HL-60/S4 (cell line): Measurements from ENCODE around the gene EYA2.

Experiments
- in situ Hi-C: fragments of 300-500 bp; cut with MboI; formaldehyde crosslinking; loops from 2 replicates; pipeline ENCODE4 v1.14.3; 2022; ENCODE audit warnings: low sequenced_read_pairs

EYA2 gene

DNA sequence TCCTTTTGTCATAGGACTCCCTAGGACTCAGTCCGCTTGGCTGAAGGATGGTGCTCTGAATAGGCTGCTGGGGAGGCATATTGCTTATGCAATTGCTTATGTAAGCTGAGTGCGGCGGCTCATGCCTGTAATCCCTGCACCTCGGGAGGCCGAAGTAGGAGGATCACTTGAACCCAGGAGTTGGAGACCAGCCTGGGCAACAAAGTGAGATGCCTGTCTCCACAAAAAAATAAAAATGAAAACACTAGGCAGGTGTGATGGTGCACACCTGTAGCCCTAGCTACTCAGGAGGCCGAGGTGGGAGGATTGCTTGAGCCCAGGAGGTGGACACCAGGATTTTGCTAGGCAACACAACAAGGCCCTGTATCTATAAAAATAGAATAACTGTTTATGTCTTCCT, 81.3 kb downstream of the EYA2 start:
- in situ Hi-C loops: no loop called here

DNA sequence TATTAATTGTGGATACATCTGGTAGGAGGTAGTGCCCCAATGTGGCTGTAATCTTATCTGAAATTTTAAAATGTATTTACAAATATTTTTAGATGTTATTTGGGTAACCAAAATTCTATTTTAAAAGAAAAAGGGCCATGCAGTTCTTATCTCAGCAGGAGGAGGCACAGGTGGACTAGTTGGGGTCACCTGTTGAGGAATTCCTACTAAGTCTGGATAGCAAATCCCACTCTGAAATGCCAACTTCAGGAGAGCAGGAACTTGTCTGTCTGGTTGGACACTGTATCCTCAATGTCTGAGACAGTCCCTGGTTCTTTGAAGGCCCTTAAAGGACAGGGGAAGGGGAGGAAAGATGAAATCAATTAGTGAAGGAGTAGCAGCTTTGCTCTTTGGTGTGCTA, 82.6 kb downstream of the EYA2 start:
- in situ Hi-C loops: no loop called here

DNA sequence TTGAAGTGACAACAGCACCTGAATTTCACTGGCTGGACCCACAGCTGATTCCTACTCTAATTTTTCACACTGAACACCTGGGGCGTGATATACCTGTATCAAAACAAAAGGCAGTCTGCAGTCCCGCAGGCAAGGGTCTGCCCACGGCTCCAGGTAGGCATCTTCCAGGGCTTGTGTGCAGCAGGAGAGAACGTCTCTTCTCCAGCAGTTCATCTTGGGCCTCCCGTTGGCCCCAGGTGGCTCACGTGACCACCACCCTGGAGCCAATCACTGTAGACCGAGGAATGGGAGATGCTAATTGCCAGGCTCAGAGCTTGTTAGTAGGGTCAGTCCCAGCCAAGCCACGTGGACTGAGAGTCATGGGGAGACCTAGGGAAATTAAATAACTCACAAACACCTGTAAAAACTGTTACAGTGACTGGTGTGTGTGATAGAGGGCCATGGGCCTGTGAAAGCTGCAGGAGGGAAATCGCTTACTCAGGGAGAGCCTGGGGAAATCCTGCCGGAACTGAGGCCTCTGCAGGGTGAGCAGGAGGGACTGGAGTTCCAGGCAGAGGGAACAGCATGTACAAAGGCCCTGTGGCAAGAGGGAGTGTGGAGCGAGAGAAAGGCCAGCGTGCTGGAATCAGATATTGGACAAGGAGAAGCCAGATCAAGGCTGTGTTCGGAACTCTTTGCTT, 83.4 kb downstream of the EYA2 start:
- in situ Hi-C loops: no loop called here

DNA sequence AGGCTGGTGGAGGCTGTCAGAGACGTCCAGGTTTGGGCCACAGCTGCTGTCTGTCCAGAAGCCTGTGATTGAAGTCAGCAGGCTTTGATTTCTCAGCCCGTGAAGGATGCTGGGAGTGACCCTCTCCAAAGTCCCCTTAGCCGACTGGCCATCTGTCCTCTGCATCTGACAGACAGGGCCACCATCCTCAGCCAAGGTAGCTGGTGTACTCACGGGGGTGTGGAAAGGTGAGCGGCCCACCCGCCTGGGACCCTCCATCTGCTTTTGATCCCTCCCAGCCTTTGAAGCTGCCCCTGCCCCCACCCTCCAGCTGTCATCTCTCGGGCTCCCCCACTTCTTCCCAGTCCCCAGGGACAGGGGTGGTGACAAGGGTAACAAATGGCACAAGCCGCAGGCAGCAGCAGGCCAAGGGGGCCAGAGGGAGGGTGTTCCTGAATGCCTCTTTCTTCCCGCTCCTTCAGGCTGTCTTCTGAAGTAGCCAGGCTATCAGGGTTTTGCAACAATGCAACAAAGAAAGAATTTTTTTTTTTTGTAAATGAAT, 84.4 kb downstream of the EYA2 start:
- in situ Hi-C loops: no loop called here

DNA sequence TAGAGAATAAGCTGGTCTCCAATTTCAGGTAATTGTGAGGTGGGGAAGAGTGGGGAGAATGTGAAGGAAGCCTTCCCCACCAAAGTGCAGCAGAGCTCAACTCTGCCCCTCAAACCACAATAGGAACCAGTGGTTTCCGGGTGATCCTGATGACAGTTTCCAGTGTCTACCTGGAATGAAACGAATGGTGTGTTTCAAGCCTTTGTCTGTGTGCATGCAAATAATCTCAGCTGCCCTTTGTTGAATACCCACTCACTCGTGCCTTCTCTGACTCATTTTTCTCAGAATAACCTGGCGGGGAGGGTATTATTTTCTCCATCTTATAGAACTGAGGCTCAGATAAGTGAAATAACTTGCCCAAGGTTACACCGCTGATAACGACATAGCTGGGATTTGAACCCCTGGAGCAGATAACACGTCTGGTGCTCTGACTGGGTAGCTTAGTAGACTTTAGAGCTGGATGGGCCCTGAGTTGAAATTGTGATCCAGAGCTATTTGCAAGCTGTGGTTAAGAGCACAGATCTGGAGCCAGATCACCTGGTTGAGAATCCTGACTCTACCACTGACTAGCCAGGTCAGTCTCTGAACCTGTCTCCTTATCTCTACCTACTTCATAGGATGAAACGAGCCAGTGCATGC, 85.1 kb downstream of the EYA2 start:
- in situ Hi-C loops: no loop called here

DNA sequence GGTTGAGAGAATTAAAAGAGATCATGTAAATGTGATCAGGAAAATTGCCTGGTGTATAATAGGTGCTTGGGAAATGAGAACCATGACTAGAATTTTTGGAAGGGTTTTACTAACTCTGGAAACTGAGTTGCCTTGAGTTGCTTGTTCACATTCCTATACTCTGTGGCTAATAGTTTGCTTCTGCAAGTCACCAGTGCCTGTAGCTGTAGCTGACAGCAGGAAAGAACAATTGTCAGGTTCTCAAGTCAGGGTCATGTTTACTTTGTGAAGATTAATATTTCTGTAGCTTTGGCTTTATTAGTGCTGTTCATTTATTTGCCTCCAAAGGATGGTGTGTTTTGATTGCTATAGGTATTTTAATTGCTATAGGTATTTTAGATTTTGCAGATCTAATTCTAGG, 86.5 kb downstream of the EYA2 start:
- in situ Hi-C loops: no loop called here

DNA sequence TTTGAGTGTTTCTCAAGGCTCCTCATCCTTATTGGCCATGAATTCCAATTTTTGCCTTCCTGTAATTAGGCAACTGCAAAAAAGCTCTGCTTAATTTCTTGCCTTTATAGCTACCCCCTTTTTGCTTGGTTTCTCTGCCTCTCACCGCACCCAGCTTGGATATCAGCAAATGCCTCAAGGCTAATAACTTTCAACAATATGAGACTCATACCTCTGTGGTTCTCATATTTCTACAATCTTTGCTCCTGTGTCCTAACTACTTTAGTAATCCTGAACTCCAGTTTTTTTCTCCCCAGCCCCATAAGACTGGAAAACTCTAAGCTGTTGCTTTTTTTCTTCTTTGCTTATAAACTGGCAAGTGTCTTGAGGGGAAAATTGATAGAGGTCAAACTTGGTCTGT, 88.8 kb downstream of the EYA2 start:
- in situ Hi-C loops: no loop called here

DNA sequence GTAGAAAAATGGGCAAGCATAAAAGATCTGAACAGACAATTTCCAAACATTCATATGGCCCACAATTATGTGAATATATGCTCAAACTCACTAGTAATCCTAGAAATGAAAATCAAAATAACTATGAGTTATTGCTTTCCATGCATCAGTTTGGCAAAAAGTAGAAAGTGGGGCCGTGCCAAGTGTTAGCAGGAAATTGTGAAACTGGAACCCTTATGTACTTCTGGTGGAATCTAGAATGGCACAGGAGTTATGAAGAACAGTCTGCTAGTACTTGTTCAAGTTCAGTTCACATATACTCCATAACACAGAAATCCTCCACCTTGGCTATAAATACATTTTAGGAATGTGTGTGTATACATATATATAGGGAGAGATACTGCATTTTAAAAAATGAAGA, 89.8 kb downstream of the EYA2 start:
- in situ Hi-C loops: no loop called here

DNA sequence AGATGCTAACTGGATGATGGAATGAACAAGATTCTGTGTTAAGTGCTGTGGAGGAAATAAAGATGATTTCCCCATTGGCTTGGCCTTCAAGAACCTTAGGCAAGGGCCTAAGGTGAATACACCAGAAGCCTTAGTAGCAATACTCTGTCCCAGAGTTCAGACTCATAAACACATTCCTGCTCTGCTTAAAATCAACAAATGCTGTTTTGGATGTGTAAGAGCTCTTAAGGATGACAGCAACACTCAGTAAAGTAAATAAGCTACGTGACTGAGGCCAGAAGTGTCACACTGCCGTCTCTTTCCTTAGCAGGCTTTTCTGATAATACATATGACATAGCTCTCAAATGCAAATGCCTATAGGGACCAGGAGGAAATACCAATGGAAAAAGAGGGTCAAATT, 90.6 kb downstream of the EYA2 start:
- in situ Hi-C loops: no loop called here

DNA sequence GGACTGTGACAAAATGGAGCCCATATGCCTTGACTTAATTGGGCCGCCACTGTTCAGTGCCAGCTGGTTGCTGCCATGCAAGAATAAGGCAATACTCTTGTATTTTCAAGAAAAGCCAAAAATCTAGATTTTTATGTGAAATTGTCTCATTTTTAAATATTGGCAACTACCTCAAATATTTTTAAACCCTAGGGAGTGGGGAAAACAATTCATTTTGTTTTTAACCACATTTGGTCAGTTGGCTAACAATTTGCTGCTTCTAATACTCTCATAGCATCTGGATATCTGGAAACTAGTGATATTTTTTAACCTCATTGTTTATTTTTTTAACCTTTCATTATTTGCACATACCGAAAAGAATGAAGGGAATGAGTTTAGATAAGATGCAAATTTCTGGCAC, 91.0 kb downstream of the EYA2 start:
- in situ Hi-C loops: no loop called here

DNA sequence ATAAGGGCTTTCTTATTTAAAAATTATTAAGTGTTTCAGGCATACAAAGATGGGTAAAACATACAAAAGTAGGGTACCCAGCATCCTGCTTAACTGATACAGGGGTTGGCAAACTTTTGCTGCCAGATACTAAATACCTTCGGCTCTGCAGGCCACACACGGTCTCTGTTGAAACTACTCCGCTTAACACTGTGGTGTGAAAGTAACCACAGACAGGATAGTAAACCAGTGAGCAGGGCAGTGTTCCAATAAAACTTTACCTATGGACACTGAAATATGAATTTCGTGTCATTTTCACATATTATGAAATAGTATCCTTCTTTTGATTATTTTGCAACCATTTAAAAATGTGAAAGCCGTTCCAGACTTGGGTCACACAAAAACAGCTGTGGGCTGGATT, 92.4 kb downstream of the EYA2 start:
- in situ Hi-C loops: no loop called here

DNA sequence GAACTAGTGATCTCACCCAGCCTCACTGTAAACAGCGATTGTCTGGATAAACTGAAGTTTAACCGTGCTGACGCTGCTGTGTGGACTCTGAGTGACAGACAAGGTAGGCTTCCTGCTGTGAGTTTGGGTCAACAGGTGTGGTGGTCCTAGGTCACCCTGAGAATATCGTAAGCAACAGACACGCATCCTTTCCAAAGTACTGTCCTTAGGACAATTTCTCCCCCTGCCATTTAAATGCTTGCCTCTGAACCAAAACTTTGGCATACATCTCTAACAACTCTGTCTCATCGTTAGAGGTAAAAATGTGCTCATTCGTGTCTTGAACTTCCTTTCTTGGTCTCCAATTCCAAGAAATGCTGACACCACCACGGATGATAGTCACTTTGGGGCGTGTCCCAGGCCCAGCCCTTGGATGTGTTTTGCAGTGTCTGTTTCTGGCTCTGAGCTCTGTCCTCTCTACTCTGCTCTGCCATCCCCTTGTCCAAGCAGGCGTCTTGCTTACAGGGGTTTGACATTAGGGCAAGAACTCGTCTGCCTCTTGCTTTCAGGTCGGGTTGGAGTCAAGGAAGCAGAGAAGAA, 95.5 kb downstream of the EYA2 start:
- in situ Hi-C loops: no loop called here

DNA sequence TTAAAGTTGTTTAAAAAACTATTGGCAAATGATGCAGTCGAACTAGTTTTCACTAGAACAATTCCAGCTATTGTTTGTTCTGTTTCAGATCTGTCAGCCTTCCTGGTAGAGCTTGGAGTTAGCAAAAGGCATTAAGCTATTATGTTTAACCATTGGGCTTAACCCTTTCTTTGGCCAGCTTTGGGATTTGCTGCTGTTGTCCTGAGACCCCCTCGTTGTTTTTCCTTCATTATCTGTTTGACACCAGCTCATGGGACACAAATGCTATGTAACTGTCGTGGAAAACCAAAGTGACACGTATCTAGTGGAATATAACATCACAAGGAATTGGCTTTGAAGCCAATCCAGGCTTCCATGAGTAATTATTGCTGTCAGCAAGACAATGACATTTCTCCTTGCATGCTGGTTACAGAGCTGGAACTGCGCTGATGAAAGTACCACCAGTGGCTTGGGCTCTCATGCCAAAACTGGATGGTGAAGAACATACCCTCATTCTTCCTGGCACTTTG, 96.0 kb downstream of the EYA2 start:
- in situ Hi-C loops: no loop called here

DNA sequence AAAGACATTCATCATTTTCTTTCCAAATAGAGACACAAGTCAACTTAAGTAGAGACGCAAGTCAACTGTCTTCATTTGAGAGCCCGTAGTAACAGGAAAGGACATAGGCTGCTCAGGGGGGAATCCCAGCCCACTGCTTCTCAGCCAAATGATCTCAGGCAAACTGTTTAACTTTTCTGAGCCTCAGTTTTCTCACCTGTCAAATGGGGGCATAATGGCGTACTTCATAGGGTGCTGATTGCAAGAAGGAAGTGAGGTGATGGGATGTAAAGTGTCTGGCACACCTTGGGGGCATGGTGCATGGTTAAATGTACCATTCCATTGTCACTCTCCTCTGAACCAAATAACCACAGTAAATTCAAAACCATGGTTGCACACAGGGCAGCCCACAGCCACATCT, 96.5 kb downstream of the EYA2 start:
- in situ Hi-C loops: no loop called here

DNA sequence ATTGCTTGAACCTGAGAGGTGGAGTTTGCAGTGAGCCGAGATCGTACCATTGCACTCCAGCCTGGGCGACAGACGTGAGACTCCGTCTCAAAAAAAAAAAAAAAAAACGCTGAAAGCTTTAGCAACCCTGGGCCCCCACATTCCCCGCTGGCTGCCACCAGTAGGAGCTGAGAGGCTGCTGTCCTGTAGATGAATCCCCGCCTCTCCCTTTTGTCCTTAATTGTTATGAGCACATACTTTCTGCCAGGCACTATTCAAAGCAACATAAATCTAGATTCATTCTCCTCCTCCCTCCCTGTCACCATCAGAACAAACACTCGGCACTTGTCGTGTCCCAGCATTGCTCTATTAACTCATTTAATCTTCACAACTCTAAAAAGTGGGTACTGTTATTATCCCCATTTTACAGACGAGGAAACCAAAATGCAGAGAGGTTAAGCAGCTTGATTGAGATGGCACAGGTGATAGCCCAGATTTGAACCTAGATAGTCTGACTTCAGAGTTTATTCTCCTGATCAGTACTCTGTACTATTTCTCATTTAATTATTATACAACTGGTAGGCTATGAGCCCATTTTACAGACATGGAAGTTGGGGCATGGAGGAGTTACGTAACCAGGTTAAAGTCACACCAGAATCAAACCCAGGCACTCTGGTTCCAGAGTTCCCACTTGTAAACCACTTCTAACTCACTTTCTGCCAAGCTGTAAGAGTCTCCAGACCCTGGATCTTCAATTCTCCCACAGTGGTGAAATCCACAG, 97.4 kb downstream of the EYA2 start:
- in situ Hi-C loops: no loop called here

DNA sequence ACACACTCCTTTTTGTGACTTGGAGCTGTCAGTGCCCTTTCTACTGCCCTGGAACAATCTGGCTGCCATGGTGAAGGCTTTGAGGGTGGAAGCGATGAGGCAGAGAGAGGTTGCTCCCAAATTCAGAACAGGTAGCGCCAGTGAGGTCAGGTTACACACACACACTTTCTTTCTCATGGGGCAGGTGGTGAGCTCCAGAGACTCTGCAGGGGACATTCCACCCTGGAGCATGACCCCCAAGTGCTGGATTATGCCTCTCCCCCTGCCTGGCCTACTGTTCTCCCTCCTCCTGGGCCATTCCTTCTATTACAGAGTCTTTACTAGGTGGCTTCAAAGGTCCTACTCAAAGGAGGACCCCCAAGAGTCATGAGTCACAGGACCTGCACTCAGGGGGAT, 98.0 kb downstream of the EYA2 start:
- in situ Hi-C loops: no loop called here

DNA sequence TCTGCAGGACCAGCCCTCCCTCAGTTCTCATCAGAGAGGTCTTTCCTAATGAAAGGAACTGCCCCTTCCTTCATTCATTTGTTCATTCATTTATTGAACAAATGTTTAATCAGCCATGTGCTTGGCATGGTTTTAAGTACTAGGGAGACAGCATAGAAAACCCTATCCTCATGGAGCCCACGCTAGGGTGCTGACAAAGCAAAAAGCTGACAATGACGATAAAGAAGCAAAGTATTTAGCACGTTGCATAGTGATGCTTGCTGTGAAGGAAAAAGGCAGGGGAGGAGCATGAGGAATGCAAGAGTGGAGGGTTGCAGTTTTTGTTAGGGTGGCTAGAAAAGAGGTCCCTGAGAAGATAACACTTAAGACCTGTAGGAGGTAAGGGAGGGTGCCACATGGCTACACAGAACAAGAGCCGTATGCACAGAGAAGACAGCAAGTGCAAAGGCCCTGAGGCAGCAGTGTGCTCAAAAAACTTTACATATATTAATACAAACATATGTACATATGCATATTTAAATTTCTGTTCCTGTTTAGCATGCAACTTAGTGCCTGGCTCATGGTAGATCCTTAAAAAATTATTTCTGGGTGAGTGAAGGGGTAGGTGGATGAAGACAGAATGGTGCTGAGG, 98.9 kb downstream of the EYA2 start:
- in situ Hi-C loops: no loop called here

DNA sequence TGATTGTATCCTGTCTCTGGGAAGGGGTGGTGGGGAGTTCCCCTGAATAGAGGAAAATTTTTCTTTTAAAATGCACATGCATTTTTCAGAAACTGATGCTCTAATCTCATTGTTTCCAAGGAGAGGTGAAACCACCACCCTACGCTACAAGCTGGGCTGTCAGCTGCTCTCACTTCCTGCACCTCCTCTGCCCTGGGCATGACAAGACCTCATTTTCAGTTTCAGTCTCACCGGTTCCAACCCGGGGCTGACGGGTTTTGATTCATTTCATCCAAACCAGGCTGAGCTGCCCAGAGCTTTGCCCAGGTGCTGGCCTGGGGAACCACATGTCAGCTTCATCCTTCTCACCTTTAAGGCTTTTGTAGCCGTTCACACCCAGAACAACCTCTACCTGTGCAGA, 99.7 kb downstream of the EYA2 start:
- in situ Hi-C loops: no loop called here

DNA sequence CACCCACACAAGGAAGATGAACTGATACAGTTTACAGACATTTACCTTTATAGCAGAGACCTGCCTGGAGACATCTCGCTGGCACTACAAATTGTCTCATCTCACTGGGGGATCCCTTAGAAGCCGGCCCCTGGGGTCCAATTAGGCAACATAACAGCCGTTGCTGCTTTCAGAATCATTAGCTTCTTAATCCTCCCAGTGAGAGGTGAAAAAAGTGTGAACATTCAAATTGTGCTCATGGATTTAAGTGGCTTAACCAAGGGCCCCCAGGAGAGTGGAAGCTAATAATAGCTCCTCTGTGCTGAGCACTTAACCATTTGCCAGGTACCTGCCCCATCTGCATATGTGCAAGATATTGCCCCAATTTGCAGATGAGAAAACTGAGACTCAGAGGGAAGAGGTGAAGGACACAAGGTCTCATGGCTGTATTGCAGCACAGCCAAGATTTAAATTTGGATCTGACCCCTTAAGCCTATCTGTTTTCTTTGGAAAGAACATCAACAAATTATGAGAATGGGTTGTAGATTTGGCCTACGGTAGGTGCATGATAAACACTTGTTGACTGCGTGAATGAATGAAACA, 101.0 kb downstream of the EYA2 start:
- in situ Hi-C loops: no loop called here

DNA sequence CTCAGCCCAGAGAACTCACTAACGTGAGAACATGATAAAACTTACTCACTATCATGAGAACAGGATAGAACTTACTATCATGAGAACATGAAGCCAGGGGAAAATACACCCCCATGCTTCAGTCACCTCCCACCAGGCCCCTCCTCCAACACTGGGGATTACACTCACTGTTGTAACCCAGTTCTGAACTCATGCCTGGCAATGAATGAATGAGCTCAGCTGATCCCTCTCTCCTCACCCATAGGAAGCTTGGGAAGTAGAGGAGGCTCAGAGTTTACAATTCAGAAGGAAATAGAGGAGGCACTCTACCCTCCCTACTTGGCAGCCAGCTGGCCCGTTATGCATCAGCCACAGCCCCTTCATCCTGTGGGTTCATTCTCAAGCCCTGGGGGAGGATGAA, 102.5 kb downstream of the EYA2 start:
- in situ Hi-C loops: no loop called here
